ENCODE results near the gene TTC32.
"Not testable (repeated sequence)": the region's sequence is repeated elsewhere in the genome, so short reads cannot be mapped to it uniquely, and the experiment has no call there.

TTC32 gene

GRCh38 chr2:19942199-19942598 is 40.4 kb upstream of the TTC32 start:
- Histone ChIP-seq H3K9me3 (ENCODE audit: severe bottlenecking) (no peaks in the 10 kb centered on the region), H3K27me3 (ENCODE audit: insufficient read depth, low read depth, severe bottlenecking) (no peaks in the 10 kb centered on the region), H3K4me3 (ENCODE audit: low read depth, low read length) (no peak overlapping the region), H3K36me3 (peaks cover 17% of the 10 kb centered on the region), H3K27ac (no peak overlapping the region)
- DNase-seq = no peak
- TF ChIP-seq CTCF (IDR thresholded peaks at IDR 0.05; ENCODE audit: low read depth, low read length) = no peak

GRCh38 chr2:19937004-19937403 is 35.2 kb upstream of the TTC32 start:
- H3K27ac ChIP-seq = no peak overlapping the region
- H3K36me3 ChIP-seq = peaks cover 30% of the 10 kb centered on the region
- no peaks in the 10 kb centered on the region for H3K9me3 ChIP-seq (ENCODE audit: severe bottlenecking)
- DNase-seq = no peak
- TF ChIP-seq CTCF (IDR thresholded peaks at IDR 0.05; ENCODE audit: low read depth, low read length) = no peak
- H3K4me3 ChIP-seq (ENCODE audit: low read depth, low read length) = no peak overlapping the region
- H3K27me3 ChIP-seq (ENCODE audit: insufficient read depth, low read depth, severe bottlenecking) = no peaks in the 10 kb centered on the region

GRCh38 chr2:19936203-19936602 is 34.4 kb upstream of the TTC32 start:
- H3K27ac ChIP-seq = no peak overlapping the region
- no peak overlapping the region for H3K4me3 ChIP-seq (ENCODE audit: low read depth, low read length)
- H3K27me3 ChIP-seq (ENCODE audit: insufficient read depth, low read depth, severe bottlenecking) = no peaks in the 10 kb centered on the region
- H3K36me3 ChIP-seq = peaks cover 29% of the 10 kb centered on the region
- DNase-seq = no peak
- H3K9me3 ChIP-seq (ENCODE audit: severe bottlenecking) = no peaks in the 10 kb centered on the region
- no peak for TF ChIP-seq CTCF (IDR thresholded peaks at IDR 0.05; ENCODE audit: low read depth, low read length)

- H3K27me3 ChIP-seq (ENCODE audit: insufficient read depth, low read depth, severe bottlenecking) = no peaks in the 10 kb centered on the region
- no peak for DNase-seq
- peaks cover 47% of the 10 kb centered on the region for H3K36me3 ChIP-seq
- H3K4me3 ChIP-seq (ENCODE audit: low read depth, low read length) = no peak overlapping the region
- peaks cover 2% of the 10 kb centered on the region for H3K9me3 ChIP-seq (ENCODE audit: severe bottlenecking)
- TF ChIP-seq CTCF (IDR thresholded peaks at IDR 0.05; ENCODE audit: low read depth, low read length) = no peak
- no peak overlapping the region for H3K27ac ChIP-seq
Measured at GRCh38 chr2:19933351-19933981, 31.7 kb upstream of the TTC32 start.

GRCh38 chr2:19932928-19933327 is 31.1 kb upstream of the TTC32 start:
- no peak for TF ChIP-seq CTCF (IDR thresholded peaks at IDR 0.05; ENCODE audit: low read depth, low read length)
- Histone ChIP-seq H3K4me3 (ENCODE audit: low read depth, low read length) (no peak overlapping the region), H3K9me3 (ENCODE audit: severe bottlenecking) (peaks cover 7% of the 10 kb centered on the region), H3K36me3 (peaks cover 52% of the 10 kb centered on the region), H3K27ac (no peak overlapping the region), H3K27me3 (ENCODE audit: insufficient read depth, low read depth, severe bottlenecking) (no peaks in the 10 kb centered on the region)
- DNase-seq = no peak

- Histone ChIP-seq H3K27me3 (ENCODE audit: insufficient read depth, low read depth, severe bottlenecking) (no peaks in the 10 kb centered on the region), H3K36me3 (peaks cover 32% of the 10 kb centered on the region), H3K4me3 (ENCODE audit: low read depth, low read length) (no peak overlapping the region), H3K27ac (no peak overlapping the region), H3K9me3 (ENCODE audit: severe bottlenecking) (peaks cover 18% of the 10 kb centered on the region)
- DNase-seq = no peak
- no peak for TF ChIP-seq CTCF (IDR thresholded peaks at IDR 0.05; ENCODE audit: low read depth, low read length)
Measured at GRCh38 chr2:19929226-19929625, 27.4 kb upstream of the TTC32 start.

- H3K27ac ChIP-seq; DNase-seq; H3K4me3 ChIP-seq (ENCODE audit: low read depth, low read length); H3K27me3 ChIP-seq (ENCODE audit: insufficient read depth, low read depth, severe bottlenecking): not testable (repeated sequence)
- peaks cover 18% of the 10 kb centered on the region for H3K9me3 ChIP-seq (ENCODE audit: severe bottlenecking)
- H3K36me3 ChIP-seq = peaks cover 32% of the 10 kb centered on the region
Measured at GRCh38 chr2:19927816-19928215, 26.0 kb upstream of the TTC32 start.

GRCh38 chr2:19924526-19924925 is 22.7 kb upstream of the TTC32 start:
- not testable (repeated sequence) for H3K4me3 ChIP-seq (ENCODE audit: low read depth, low read length); H3K27ac ChIP-seq; H3K27me3 ChIP-seq (ENCODE audit: insufficient read depth, low read depth, severe bottlenecking); DNase-seq
- peaks cover 20% of the 10 kb centered on the region for H3K36me3 ChIP-seq
- H3K9me3 ChIP-seq (ENCODE audit: severe bottlenecking) = peaks cover 18% of the 10 kb centered on the region

- not testable (repeated sequence) for H3K4me3 ChIP-seq (ENCODE audit: low read depth, low read length); H3K27ac ChIP-seq; H3K27me3 ChIP-seq (ENCODE audit: insufficient read depth, low read depth, severe bottlenecking); H3K9me3 ChIP-seq (ENCODE audit: severe bottlenecking); DNase-seq; H3K36me3 ChIP-seq
Measured at GRCh38 chr2:19922188-19922587, 20.4 kb upstream of the TTC32 start.

Data from WERI-Rb-1 (cell line).